ENCODE data around the gene OR51A7.
"Not testable (repeated sequence)": the region's sequence is repeated elsewhere in the genome, so short reads cannot be mapped to it uniquely, and the experiment has no call there.

Gene OR51A7

GRCh38 chr11:4955613-4956012, 52.0 kb downstream of the OR51A7 start, which contains the start of gene OR51A2:
OR51A2 (minus strand) TSS chr11:4955713; CDS start chr11:4955713, 0 bp downstream.
- DNase-seq: not testable (repeated sequence)

- no peak for DNase-seq
These were observed 53.8 kb downstream of the OR51A7 start for GRCh38 chr11:4957396-4957795.

Measured in fibroblast of skin of back (primary cell).